Measurements from ENCODE around the gene ALG10.
"Not testable (repeated sequence)": the region's sequence is repeated elsewhere in the genome, so short reads cannot be mapped to it uniquely, and the experiment has no call there.

ALG10 gene

GRCh38 chr12:34022079-34022830 is at the start of gene ALG10:
TSS of gene ALG10 (plus strand) at chr12:34022496. CDS start at chr12:34022600, 104 bp downstream.
- DNase-seq (ENCODE audit: low read depth) = peak; percentile 90

GRCh38 chr12:33972884-33973283 is 49.4 kb upstream of the ALG10 start:
- not testable (repeated sequence) for DNase-seq (ENCODE audit: low read depth)

GRCh38 chr12:33977887-33978286 is 44.4 kb upstream of the ALG10 start:
- DNase-seq (ENCODE audit: low read depth) = no peak

- no peak for DNase-seq (ENCODE audit: low read depth)
These were observed 34.0 kb upstream of the ALG10 start for GRCh38 chr12:33988197-33988805.

GRCh38 chr12:33988913-33989312 is 33.4 kb upstream of the ALG10 start:
- DNase-seq (ENCODE audit: low read depth) = no peak

GRCh38 chr12:33994857-33995808 is 27.2 kb upstream of the ALG10 start:
- DNase-seq (ENCODE audit: low read depth) = peak; percentile 5

GRCh38 chr12:34008835-34009234 is 13.5 kb upstream of the ALG10 start:
- not testable (repeated sequence) for DNase-seq (ENCODE audit: low read depth)

- no peak for DNase-seq (ENCODE audit: low read depth)
These were observed 5.9 kb upstream of the ALG10 start for GRCh38 chr12:34016361-34016760.

- DNase-seq (ENCODE audit: low read depth) = no peak
These were observed 1.2 kb upstream of the ALG10 start for GRCh38 chr12:34021071-34021470.

- not testable (repeated sequence) for DNase-seq (ENCODE audit: low read depth)
These were observed 5.4 kb downstream of the ALG10 start for GRCh38 chr12:34027661-34028060.

GRCh38 chr12:34030591-34030990 is 8.3 kb downstream of the ALG10 start:
- no peak for DNase-seq (ENCODE audit: low read depth)

- DNase-seq (ENCODE audit: low read depth) = no peak
These were observed 11.5 kb downstream of the ALG10 start for GRCh38 chr12:34033628-34034296.

- DNase-seq (ENCODE audit: low read depth) = not testable (repeated sequence)
These were observed 16.1 kb downstream of the ALG10 start for GRCh38 chr12:34038357-34038756.

- no peak for DNase-seq (ENCODE audit: low read depth)
These were observed 24.3 kb downstream of the ALG10 start for GRCh38 chr12:34046570-34046969.

GRCh38 chr12:34047855-34048254 is 25.6 kb downstream of the ALG10 start:
- DNase-seq (ENCODE audit: low read depth) = not testable (repeated sequence)

GRCh38 chr12:34048714-34049113 is 26.4 kb downstream of the ALG10 start:
- DNase-seq (ENCODE audit: low read depth) = no peak

- no peak for DNase-seq (ENCODE audit: low read depth)
These were observed 29.2 kb downstream of the ALG10 start for GRCh38 chr12:34051486-34051885.

- DNase-seq (ENCODE audit: low read depth) = no peak
These were observed 32.6 kb downstream of the ALG10 start for GRCh38 chr12:34054938-34055337.

Measured in HS-5 (cell line).